Ishikawa (cell line): ENCODE results near the gene KLHL34.

Experiments
- CEBPB ChIP-seq: IDR thresholded peaks from 2 replicates; pipeline ENCODE4 v1.6.1; 2012
- CREB1 ChIP-seq: IDR thresholded peaks from 2 replicates; pipeline ENCODE4 v1.6.1; 2012; ENCODE audit warnings: low read depth
- EGR1 ChIP-seq: IDR thresholded peaks from 2 replicates; pipeline ENCODE4 v1.6.1; 2012
- EP300 ChIP-seq: IDR thresholded peaks from 2 replicates; pipeline ENCODE4 v1.6.1; 2012; ENCODE audit warnings: borderline replicate concordance
- FOXM1 ChIP-seq: IDR thresholded peaks from 2 replicates; pipeline ENCODE4 v1.6.1; 2012; ENCODE audit warnings: low read depth, borderline replicate concordance
- NFIC ChIP-seq: IDR thresholded peaks from 2 replicates; pipeline ENCODE4 v1.6.1; 2012
- RAD21 ChIP-seq: IDR thresholded peaks from 2 replicates; pipeline ENCODE4 v1.6.1; 2012; ENCODE audit warnings: low read depth
- TAF1 ChIP-seq: IDR thresholded peaks from 2 replicates; pipeline ENCODE4 v1.6.1; 2012; ENCODE audit warnings: low read depth, mild to moderate bottlenecking
- TCF12 ChIP-seq: IDR thresholded peaks from 2 replicates; pipeline ENCODE4 v1.6.1; 2012; ENCODE audit warnings: low read depth
- TEAD4 ChIP-seq: IDR thresholded peaks from 2 replicates; pipeline ENCODE4 v1.6.1; 2012
- YY1 ChIP-seq: IDR thresholded peaks from 2 replicates; pipeline ENCODE4 v1.6.1; 2012; ENCODE audit warnings: low read depth
- ZBTB7A ChIP-seq: IDR thresholded peaks from 2 replicates; pipeline ENCODE4 v1.6.1; 2012; ENCODE audit warnings: low read depth
- TF ChIP-seq, protein P1 (sequence below): IDR thresholded peaks from 2 replicates; pipeline ENCODE4 v1.6.1; 2012; ENCODE audit warnings: low read depth, mild to moderate bottlenecking
- TF ChIP-seq, protein P2 (sequence below): IDR thresholded peaks from 2 replicates; pipeline ENCODE4 v1.6.1; 2012
- TF ChIP-seq, protein P3 (sequence below): IDR thresholded peaks from 2 replicates; pipeline ENCODE4 v1.6.1; 2012

Gene KLHL34, protein sequence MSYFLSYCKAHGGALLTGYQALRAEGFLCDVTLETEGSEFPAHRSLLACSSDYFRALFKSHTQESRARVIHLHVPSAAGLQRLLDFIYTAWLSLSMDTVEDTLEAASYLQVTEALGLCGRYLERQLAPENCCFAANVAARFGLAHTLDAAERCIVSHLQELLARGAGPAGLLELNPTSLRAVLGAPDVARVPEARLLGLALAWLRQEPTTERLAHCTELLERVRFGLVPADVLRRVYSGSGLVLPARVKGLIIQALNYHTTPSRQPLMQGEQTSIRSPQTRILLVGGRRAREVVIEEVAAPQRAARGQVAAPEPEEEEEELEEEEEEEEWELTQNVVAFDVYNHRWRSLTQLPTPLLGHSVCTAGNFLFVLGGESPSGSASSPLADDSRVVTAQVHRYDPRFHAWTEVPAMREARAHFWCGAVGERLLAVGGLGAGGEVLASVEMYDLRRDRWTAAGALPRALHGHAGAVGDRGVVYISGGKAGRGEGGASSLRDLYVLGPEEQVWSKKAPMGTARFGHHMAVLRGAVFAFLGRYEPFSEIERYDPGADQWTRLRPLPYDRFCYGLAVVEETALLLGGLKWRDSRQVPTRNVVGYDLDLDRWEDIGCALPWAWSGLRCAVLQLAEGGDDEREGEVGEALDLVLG

DNA sequence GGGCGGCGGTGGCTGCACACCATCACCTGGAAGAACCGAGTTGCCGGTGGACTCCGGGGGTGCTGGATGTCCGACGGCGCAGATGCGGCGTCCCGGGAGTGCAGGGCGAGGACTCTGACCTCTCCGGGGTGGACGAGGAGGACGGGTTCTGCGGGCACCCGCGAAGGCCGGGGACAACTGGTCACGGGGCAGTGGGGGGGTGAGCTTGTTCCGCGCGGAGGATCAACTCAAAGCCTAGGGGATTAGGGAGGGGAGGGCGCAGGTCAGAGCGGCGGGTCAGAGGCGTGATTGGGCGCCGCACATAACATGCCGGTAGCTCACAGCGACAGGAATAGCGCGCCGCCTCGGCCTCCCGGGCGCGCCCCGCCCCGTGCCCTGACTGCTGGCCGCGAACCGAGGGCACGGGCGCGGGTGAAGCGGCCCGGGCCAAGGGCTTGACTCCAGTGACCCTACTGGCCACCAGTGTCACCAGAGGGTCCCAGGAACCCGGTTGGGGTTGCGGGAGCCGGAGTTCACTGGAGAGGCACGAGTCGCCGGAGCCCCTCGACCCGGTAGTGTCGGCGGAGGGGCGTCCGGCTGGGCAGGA lies at the start of gene KLHL34:
Gene KLHL34 (minus strand): TSS at position 179 of the 586 bp plus-strand sequence. CDS start 542 bp downstream, outside the sequence.
- TF ChIP-seq TCF12 (no peak), TAF1 (no peak), FOXM1 (no peak), ZBTB7A (no peak), RAD21 (no peak), CEBPB (no peak), YY1 (no peak), TEAD4 (no peak), NFIC (no peak), EGR1 (no peak), EP300 (no peak), CREB1 (no peak)
- TF ChIP-seq, protein P1, sequence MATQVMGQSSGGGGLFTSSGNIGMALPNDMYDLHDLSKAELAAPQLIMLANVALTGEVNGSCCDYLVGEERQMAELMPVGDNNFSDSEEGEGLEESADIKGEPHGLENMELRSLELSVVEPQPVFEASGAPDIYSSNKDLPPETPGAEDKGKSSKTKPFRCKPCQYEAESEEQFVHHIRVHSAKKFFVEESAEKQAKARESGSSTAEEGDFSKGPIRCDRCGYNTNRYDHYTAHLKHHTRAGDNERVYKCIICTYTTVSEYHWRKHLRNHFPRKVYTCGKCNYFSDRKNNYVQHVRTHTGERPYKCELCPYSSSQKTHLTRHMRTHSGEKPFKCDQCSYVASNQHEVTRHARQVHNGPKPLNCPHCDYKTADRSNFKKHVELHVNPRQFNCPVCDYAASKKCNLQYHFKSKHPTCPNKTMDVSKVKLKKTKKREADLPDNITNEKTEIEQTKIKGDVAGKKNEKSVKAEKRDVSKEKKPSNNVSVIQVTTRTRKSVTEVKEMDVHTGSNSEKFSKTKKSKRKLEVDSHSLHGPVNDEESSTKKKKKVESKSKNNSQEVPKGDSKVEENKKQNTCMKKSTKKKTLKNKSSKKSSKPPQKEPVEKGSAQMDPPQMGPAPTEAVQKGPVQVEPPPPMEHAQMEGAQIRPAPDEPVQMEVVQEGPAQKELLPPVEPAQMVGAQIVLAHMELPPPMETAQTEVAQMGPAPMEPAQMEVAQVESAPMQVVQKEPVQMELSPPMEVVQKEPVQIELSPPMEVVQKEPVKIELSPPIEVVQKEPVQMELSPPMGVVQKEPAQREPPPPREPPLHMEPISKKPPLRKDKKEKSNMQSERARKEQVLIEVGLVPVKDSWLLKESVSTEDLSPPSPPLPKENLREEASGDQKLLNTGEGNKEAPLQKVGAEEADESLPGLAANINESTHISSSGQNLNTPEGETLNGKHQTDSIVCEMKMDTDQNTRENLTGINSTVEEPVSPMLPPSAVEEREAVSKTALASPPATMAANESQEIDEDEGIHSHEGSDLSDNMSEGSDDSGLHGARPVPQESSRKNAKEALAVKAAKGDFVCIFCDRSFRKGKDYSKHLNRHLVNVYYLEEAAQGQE: no peak
- TF ChIP-seq, protein P2, sequence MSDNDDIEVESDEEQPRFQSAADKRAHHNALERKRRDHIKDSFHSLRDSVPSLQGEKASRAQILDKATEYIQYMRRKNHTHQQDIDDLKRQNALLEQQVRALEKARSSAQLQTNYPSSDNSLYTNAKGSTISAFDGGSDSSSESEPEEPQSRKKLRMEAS: no peak
- TF ChIP-seq, protein P3, sequence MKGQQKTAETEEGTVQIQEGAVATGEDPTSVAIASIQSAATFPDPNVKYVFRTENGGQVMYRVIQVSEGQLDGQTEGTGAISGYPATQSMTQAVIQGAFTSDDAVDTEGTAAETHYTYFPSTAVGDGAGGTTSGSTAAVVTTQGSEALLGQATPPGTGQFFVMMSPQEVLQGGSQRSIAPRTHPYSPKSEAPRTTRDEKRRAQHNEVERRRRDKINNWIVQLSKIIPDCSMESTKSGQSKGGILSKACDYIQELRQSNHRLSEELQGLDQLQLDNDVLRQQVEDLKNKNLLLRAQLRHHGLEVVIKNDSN: no peak

DNA sequence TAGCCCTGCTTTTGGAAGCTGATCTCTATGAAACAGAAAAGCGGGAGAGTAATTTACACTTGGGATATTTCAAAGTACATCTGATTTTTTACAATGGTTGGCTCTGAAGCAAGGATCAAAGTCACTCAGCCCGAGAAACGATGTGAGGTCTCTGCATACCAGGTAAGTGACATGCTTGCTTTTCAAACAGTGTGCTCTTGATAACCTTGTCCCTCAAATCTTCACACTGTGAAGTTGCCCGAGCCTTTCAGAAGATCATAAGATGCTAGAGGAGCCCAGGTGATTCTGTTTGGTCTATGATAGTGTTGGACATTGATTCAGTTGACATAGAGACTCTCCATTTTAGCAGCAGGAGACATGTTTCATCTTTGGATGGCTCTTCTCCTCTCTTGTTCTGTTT lies 47.1 kb upstream of the KLHL34 start:
- TF ChIP-seq EGR1: no peak
- TF ChIP-seq, protein P2: no peak
- TF ChIP-seq, protein P3: no peak
- no peak for TF ChIP-seq RAD21
- no peak for TF ChIP-seq TEAD4
- TF ChIP-seq TAF1: no peak
- TF ChIP-seq EP300: no peak
- TF ChIP-seq CREB1: no peak
- TF ChIP-seq TCF12: no peak
- TF ChIP-seq, protein P1: no peak

DNA sequence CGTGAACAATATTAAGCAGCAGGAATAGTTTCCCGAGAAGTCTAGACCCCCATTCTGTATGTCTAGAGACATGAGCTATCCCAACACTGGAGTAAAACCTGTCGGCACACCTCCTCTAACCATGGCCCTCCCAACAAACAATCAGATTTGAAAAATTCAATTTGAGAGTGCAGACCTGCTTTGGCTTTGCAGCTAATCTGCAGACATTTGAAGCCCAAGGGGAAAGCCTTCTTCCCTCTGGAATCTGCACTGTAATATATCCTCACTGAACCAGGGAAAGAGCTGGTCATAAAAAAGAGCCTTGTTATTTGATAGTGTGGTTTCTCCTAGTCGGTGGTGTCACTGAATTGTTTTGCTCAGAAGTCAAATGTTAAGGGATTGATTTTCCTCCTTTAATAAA lies 44.6 kb upstream of the KLHL34 start:
- TF ChIP-seq, protein P1: no peak
- TF ChIP-seq CEBPB (no peak), RAD21 (no peak), TCF12 (no peak), EGR1 (no peak), NFIC (no peak), FOXM1 (no peak), CREB1 (no peak), ZBTB7A (no peak), EP300 (no peak), YY1 (no peak), TEAD4 (no peak), TAF1 (no peak)
- TF ChIP-seq, protein P3: no peak
- TF ChIP-seq, protein P2: no peak
